ENCODE data around the gene ARSH. TPM values are rescaled to one million over a fixed set of nuclear protein-coding genes. Genes with fewer than 3 reads are reported as not detected.

The ARSH gene
- total and polyA plus RNA-seq, 2 donors (not counting 1 experiment from before 2014, with no cell fraction given) = not detected

DNA sequence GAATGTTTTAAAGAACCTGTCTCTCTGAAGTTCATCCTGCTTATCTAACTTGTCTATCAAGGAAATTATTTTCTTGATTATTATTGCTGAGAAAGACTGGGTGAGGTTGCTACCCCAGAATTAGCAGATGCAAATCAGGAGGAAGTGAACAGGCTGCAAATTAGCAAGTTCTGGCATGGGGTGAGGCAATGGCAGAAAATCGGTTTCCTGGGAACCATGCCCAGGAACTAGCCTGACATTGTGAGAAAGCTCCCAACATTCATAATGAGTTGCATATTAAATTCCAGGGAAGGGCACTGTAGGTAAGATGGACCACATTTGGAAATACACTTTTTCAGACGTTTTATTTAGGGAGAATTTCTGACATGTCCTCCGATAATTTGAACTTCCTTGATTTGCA, 46.5 kb downstream of the ARSH start:
- Mint-ChIP-seq H3K4me1 (no peaks in the 10 kb centered on the region), H3K27me3 (peaks cover 3% of the 10 kb centered on the region), H3K4me3 (no peak overlapping the region), H3K9me3 (ENCODE audit: insufficient read depth) (no peaks in the 10 kb centered on the region), H3K27ac (no peak overlapping the region)
- Histone ChIP-seq H3K9ac (ENCODE audit: low read length) (no peak overlapping the region), H3K36me3 (replicated peaks in 1 of 2; ENCODE audit: control extremely low read depth in 1 of 2, control insufficient read depth in 1 of 2, extremely low read depth in 1 of 2, insufficient read depth in 2 of 2, low read length in 1 of 2) (no peaks in the 10 kb centered on the region), H3K9me3 (ENCODE audit: control extremely low read depth in 1 of 3, control insufficient read depth in 2 of 3, insufficient read depth in 1 of 3, low read length in 2 of 3) (no peaks in the 10 kb centered on the region), H3K4me1 (ENCODE audit: control insufficient read depth in 2 of 2, insufficient read depth in 2 of 2, low read length in 2 of 2) (no peaks in the 10 kb centered on the region), H3K79me2 (ENCODE audit: control insufficient read depth, insufficient read depth, low read length) (no peaks in the 10 kb centered on the region), H4K20me1 (ENCODE audit: control insufficient read depth, insufficient read depth, low read length, poor library complexity, severe bottlenecking) (no peaks in the 10 kb centered on the region), H3K4me3 (ENCODE audit: control extremely low read depth in 1 of 5, extremely low read depth in 1 of 5, insufficient read depth in 1 of 5, low read depth in 2 of 5, low read length in 4 of 5) (no peak overlapping the region), H2AFZ (ENCODE audit: insufficient read depth, low read depth, low read length, poor library complexity, severe bottlenecking) (no peak overlapping the region), H3K4me2 (replicated peaks; ENCODE audit: low read depth, low read length, poor library complexity, severe bottlenecking) (no peak overlapping the region), H3K27ac (ENCODE audit: low read length in 2 of 2) (no peak overlapping the region), H3K27me3 (replicated peaks in 1 of 4; ENCODE audit: control extremely low read depth in 1 of 4, control insufficient read depth in 3 of 4, insufficient read depth in 4 of 4, low read length in 3 of 4) (no peaks in the 10 kb centered on the region)
- TF ChIP-seq EZH2 (IDR thresholded peaks at IDR 0.05; ENCODE audit: borderline replicate concordance, insufficient read depth, low read depth, low read length, poor library complexity, severe bottlenecking) = no peak
- TF ChIP-seq, protein P1, sequence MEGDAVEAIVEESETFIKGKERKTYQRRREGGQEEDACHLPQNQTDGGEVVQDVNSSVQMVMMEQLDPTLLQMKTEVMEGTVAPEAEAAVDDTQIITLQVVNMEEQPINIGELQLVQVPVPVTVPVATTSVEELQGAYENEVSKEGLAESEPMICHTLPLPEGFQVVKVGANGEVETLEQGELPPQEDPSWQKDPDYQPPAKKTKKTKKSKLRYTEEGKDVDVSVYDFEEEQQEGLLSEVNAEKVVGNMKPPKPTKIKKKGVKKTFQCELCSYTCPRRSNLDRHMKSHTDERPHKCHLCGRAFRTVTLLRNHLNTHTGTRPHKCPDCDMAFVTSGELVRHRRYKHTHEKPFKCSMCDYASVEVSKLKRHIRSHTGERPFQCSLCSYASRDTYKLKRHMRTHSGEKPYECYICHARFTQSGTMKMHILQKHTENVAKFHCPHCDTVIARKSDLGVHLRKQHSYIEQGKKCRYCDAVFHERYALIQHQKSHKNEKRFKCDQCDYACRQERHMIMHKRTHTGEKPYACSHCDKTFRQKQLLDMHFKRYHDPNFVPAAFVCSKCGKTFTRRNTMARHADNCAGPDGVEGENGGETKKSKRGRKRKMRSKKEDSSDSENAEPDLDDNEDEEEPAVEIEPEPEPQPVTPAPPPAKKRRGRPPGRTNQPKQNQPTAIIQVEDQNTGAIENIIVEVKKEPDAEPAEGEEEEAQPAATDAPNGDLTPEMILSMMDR (IDR thresholded peaks at IDR 0.05) = no peak
- WGBS (ENCODE audit: insufficient coverage) = no CpG with 5 or more reads among the region's 3 CpGs
- intact Hi-C loops (cut with micrococcal nuclease) = no loop called here
- no peak for ATAC-seq (ENCODE audit: low read depth)
- ChIA-PET CTCF (no interaction called here), POLR2A (no interaction called here)
- no peak for DNase-seq

DNA sequence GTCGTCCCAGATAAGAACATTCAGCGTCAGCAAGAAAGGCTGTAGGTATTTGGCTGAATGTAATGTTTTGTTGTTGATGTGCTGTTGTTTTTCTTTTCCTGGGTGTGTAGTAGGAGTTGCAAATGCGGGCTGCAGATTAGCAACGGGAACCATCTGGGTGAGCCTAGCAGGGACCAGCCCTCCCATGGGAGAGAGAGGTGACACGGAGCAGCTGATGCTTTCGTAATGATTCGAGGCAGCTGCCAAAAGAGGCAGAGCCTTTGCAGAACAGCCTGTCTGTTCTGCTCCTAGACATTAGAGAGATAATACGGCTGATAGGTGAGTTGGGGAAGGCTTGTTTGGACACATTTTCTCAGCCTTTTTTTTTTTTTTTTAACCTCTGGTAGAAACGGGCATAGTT, 60.2 kb downstream of the ARSH start:
- Mint-ChIP-seq H3K4me1 (no peaks in the 10 kb centered on the region), H3K9me3 (ENCODE audit: insufficient read depth) (no peaks in the 10 kb centered on the region), H3K27ac (no peak overlapping the region), H3K4me3 (no peak overlapping the region), H3K27me3 (no peaks in the 10 kb centered on the region)
- H3K9ac ChIP-seq (ENCODE audit: low read length) = no peak overlapping the region
- H3K36me3 ChIP-seq (replicated peaks in 1 of 2; ENCODE audit: control extremely low read depth in 1 of 2, control insufficient read depth in 1 of 2, extremely low read depth in 1 of 2, insufficient read depth in 2 of 2, low read length in 1 of 2) = no peaks in the 10 kb centered on the region
- DNase-seq (no peak), ATAC-seq (ENCODE audit: low read depth) (no peak)
- intact Hi-C loops (cut with micrococcal nuclease) = no loop called here
- no peaks in the 10 kb centered on the region for H3K79me2 ChIP-seq (ENCODE audit: control insufficient read depth, insufficient read depth, low read length)
- no peak for TF ChIP-seq EZH2 (IDR thresholded peaks at IDR 0.05; ENCODE audit: borderline replicate concordance, insufficient read depth, low read depth, low read length, poor library complexity, severe bottlenecking)
- TF ChIP-seq, protein P1 (IDR thresholded peaks at IDR 0.05) = no peak
- POLR2A ChIA-PET = no interaction called here
- H3K9me3 ChIP-seq (ENCODE audit: control extremely low read depth in 1 of 3, control insufficient read depth in 2 of 3, insufficient read depth in 1 of 3, low read length in 2 of 3) = no peaks in the 10 kb centered on the region
- CTCF ChIA-PET = no interaction called here
- H3K4me2 ChIP-seq (replicated peaks; ENCODE audit: low read depth, low read length, poor library complexity, severe bottlenecking) = no peak overlapping the region
- H3K27ac ChIP-seq (ENCODE audit: low read length in 2 of 2) = no peak overlapping the region
- WGBS (ENCODE audit: insufficient coverage) = 42% methylated on average over 6 of the region's 9 CpGs
- no peaks in the 10 kb centered on the region for H4K20me1 ChIP-seq (ENCODE audit: control insufficient read depth, insufficient read depth, low read length, poor library complexity, severe bottlenecking)
- H2AFZ ChIP-seq (ENCODE audit: insufficient read depth, low read depth, low read length, poor library complexity, severe bottlenecking) = no peak overlapping the region
- H3K27me3 ChIP-seq (replicated peaks in 1 of 4; ENCODE audit: control extremely low read depth in 1 of 4, control insufficient read depth in 3 of 4, insufficient read depth in 4 of 4, low read length in 3 of 4) = no peaks in the 10 kb centered on the region
- no peak overlapping the region for H3K4me3 ChIP-seq (ENCODE audit: control extremely low read depth in 1 of 5, extremely low read depth in 1 of 5, insufficient read depth in 1 of 5, low read depth in 2 of 5, low read length in 4 of 5)
- H3K4me1 ChIP-seq (ENCODE audit: control insufficient read depth in 2 of 2, insufficient read depth in 2 of 2, low read length in 2 of 2) = no peaks in the 10 kb centered on the region
